HG03571 (cell line): ENCODE results near the gene ALDH1A2.
"Not testable (repeated sequence)": the region's sequence is repeated elsewhere in the genome, so short reads cannot be mapped to it uniquely, and the experiment has no call there.

ENCODE experiments used
- ATAC-seq: cut with Tn5 transposase; IDR thresholded peaks from one replicate; pipeline ENCODE4 v1.9.1; 2021; ENCODE audit not compliant: unreplicated experiment

The ALDH1A2 gene

DNA sequence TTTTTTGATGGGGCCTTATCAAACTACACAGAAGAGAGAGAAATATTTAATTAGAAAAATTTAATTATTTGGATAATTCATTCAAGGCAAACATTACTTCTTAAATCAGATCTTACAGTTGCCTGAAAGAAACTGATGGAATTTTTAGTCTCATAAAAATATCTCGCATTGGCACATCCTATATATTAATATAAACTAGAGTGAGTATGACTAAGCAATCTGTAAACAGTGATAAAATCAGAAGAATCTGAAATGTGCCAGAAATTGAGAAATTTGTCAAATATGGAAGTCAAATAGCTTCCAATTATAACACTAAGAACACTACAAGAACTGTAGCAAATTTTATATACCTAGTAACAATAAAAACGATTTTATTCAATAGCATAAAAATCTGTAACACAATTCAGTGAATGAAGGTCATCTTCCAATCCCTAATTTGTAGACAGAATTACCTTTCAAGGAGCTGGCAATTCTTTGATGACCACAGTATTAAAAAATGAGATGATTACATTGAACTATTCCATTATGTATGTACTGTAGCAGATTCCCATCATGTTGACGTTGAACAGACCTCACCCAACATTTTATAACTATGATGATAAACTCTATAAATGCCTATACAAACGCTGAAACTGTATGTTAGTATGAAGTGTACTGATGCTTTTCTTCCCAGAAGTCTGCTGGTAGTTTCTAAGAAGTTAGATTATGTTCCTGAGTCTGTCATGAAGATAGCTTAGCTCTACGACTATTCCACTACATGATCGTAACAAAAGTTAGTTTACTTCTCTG, 63.0 kb downstream of the ALDH1A2 start:
- ATAC-seq: no peak

DNA sequence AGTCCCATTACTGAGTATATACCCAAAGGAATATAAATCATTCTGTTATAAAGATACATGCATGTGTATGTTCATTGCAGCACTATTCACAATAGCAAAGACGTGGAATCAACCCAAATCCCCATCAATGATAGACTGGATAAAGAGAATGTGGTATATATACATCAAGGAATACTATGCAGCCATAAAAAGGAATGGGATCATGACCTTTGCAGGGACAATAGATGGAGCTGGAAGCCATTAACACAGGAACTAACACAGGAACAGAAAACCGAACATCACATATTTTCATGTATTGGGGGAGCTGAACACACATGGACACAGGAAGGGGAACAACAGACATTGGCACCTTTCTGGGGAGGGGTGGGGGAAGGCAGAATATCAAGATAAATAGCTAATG, 65.8 kb downstream of the ALDH1A2 start:
- ATAC-seq: not testable (repeated sequence)

GRCh38 chr15:57996561-57996960, 69.0 kb downstream of the ALDH1A2 start:
- ATAC-seq: no peak

DNA sequence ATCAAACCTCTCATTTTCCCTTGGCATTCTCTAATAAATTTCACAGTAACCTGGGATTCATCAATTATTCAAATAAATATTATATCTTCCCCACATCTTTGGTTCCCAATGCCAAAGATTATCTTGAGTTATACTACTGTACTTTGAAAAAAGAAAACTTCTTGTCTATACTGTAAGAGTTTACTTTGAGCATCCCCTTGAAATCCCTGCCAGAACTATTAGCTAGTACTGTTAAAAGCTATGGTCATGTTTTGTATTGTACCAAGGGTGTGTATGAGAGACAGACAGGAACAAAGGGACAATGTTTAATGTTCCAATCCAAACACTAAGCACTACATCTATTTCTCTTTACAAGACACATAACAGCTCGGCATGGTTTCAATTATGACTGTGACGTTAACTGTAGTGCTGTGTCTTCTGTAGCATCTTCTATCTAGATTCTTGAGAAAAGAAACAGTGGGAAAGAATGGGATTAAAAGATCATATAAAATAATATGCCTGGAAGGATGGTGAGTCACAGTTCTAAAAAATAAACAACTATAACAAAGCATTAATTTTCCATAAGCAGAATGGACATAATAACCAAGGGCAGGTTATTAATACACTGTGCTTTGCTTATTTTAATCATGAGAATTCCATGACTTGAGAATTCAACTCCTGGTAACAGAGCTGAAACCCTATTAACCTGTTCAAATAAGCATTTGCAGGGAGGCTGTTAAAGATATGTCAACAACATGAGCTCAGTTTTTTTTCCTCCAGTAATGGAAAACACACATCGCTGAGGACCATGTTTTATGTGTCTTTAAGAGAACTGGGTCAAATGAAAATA, 71.1 kb downstream of the ALDH1A2 start:
- no peak for ATAC-seq

- ATAC-seq: no peak
Observed at GRCh38 chr15:57993409-57994145, 71.9 kb downstream of the ALDH1A2 start.

DNA sequence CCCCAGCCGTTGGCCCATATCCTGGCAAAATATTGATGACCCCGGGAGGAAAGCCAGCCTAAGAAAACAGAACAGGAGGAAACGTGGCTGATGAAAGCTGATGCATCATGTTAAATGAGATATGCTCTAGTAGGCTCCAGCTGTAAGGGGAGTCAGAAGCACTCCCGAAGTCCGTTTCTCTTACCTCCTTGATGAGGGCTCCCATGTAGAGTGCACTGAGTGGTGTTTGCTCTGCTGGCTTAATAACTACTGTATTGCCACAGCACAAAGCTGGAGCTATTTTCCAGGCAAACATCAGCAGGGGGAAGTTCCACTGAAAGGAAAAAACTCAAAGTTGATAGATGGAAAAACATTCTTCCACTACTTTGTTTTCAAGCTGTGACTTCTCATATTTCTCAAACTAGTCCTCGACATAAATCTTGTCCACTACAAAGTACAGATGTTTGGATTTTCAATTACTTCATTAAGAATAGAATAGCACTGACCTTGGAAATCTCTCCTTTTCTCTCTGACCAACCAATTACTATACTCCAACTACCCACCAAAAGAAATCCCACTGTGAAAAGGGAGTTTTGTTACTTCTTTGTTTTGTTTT, 72.7 kb downstream of the ALDH1A2 start:
- ATAC-seq: no peak

DNA sequence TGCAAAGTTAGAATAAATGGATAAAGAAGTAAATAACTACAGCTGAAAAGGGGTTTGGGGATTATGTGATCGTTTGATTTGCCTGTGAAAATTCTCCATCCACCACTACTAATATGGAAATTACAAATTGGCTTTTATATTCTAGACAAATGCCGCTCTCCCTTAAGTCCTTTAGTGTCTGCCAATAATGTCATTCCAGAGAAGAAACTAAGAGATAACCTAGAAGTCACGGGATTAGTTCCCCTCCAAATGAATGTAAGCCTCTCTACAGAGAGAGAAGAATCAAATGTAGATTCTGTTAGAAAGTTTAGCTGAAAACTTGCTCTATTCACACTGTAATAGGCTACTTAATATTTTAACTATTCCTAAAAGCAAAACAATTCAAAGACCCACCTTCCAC, 92.0 kb downstream of the ALDH1A2 start:
- no peak for ATAC-seq

DNA sequence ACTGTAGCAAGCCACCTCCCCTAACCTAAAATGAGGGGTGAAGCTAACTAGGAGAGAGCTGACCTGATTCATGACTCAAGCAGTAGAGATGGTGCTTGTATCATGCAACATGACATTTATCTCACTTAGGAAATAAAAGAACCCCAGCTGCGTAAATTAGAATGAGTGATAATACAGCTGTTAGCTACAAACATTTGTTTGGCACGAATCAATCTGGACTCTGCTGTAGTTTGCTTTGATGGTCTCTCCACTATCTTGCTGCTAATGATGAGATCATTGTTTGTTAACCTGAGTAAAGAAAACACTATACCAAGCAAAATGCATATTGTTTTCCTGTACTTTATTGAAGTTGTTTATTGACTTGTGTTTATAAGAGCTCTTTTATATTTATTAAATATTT, 92.6 kb downstream of the ALDH1A2 start:
- no peak for ATAC-seq

GRCh38 chr15:57969996-57970395, 95.5 kb downstream of the ALDH1A2 start:
- no peak for ATAC-seq

GRCh38 chr15:57969355-57969754, 96.2 kb downstream of the ALDH1A2 start:
- no peak for ATAC-seq

DNA sequence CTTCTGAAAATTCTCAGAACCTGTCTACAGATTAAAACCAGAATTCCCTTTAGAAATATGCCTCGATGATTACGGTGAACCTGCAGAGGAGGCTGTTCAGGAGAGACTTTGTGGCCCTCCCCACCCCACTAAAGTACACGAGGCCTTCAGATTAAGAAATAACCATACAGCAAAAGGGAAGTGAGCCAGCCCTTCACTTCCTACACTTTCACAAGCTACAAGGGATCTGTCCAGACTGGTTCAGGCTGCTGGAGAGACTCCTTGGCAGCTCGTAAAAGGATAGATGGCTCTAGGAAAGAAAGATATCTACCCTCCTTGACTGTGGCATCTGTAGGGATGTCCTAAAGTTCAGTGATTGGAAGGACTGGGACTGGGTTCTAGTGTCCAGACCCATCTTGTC, 102.6 kb downstream of the ALDH1A2 start:
- ATAC-seq: no peak

DNA sequence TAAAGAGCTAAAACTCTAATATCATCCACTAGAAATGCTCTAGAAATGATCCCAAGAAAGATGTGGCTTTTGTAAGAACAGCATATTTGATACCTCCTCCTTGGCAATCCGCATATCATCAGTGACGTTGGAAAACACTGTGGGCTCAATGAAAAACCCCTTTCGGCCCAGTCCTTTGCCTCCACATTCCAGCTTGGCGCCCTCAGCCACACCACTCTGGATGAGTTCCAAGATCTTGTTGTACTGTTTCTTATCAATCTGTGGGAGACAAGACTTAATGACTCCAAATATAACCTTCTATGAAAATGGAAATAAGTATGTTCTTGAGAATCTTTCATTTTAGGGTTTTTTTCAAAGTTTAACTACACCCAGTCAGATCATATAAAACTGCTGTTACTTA, 103.6 kb downstream of the ALDH1A2 start:
- no peak for ATAC-seq

DNA sequence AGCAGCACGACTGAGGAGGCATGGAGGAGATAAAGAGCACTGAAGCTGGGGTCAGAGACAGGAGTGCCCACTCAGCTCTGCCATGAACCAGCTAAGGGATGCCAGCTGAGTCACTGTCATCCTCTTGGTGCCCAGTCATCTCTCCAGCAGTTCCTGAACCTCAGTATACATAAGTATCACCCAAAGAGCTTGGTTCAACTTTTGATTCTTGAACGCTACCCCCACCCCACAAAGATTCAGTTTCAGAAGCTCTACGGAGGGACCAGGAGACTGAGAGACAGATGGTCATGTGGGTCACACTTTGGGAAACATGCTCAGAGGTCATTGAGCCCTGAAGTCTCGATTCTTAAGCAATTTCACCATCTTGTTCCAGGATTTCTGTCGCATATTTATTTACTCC, 108.4 kb downstream of the ALDH1A2 start:
- no peak for ATAC-seq

DNA sequence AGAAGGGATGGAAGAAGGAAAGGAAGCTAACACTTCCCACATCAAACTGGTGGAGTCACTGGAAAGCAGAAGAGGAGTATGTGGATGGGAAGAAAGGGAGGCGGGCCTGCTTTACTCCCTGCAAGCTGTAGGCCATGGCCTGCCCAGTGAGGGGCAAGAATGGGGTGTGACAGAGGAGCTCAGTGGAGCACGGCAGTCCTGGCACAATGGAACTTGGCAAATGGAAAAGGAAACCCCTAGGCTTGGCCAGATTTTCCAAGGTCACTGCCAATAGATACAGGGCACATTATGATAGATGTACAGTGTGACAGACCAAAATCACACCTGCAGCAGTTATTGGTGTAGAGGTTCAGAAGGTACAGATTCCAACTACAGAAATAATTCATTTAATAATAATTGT, 111.6 kb downstream of the ALDH1A2 start:
- ATAC-seq: no peak

DNA sequence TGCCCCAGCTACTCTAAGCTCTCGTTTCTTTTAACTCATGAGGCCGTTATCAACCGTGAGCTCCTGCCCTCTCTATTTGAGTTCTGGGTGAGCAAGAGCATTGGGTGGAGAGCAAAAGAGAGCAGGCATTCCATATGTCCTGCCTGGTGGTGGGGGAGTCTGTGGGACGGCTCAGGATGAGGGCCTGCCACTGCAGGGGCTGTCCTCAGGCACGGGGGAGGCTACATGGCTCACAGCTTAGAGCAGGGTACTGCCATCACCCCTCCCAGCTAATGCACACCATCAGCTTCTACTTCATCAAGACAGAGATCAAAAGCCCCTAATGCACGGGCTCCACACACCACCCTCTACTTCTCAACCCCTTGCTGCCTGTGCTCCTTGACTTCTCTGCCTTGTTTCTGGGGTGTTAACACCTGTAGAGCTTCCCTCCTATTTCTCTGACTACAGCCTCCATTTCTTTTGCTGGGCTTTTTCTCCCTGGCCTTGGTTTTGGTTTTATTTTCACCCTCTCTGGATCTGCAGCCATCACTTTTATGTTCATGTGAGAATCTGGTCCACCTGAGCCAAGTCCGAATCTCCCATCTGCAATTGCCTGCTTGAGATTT, 114.1 kb downstream of the ALDH1A2 start:
- no peak for ATAC-seq

DNA sequence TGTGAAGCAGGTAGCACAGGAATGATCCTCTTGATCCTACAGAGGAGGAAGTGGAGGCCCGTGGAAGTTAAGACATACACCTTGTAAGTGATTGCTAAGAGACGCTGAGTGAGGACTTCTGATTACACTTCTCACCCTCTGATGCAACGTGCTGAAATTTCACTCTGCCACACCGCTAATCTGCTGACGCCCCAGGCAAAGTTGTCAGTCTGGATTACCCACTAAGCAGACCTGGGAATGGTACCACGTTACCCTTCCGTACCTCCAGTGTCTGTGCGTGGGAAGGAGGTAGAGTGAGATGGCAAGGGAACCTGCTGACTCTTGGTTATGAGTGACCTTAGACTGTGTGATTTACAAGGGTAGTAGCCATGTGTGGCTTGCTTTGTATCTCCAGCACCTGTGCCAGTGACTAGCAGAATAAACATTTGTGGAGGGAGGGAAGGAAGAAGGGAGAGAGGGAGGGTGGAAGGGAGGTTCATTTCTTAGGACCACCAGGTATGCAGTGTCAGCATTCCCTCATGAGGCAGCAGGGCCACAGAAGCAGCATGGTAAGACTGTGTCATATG, 115.0 kb downstream of the ALDH1A2 start:
- ATAC-seq: no peak

- ATAC-seq: no peak
Observed at GRCh38 chr15:57949374-57949943, 116.1 kb downstream of the ALDH1A2 start.

GRCh38 chr15:57948351-57949289, 116.9 kb downstream of the ALDH1A2 start:
- no peak for ATAC-seq

DNA sequence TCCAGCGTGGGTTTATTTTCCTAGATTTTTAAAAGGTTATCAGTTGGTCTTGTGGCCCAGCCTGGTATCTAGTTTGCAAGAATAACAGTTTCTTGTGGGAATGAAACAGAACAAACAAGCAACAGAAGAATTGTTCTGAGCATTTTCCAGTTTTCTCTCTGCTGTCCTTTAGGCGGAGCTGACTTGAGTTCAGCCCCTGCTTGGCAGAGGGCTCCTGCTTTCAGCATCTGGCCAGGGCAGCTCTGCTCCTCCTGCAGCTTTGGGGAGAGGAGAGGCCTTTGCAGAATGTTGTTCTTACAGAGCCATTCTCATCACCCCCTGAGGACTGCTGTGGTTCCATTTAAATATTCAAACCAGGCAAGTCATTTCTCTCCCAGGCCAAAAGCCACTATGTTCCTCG, 117.7 kb downstream of the ALDH1A2 start:
- no peak for ATAC-seq
